WTC11 (cell line): Measurements from ENCODE around the gene CGB5. TPM values are rescaled to one million over a fixed set of nuclear protein-coding genes. Genes with fewer than 3 reads are reported as not detected.
"Not testable (repeated sequence)": the region's sequence is repeated elsewhere in the genome, so short reads cannot be mapped to it uniquely, and the experiment has no call there.

ENCODE experiments used
- ATAC-seq: fragments of 200-7000 bp; cut with Tn5 transposase; 2 replicates; pipeline ENCODE4 v1.10.0; 2021; ENCODE audit warnings: mild to moderate bottlenecking, moderate library complexity
- CTCF ChIA-PET: fragments of 300-600 bp; sonication (Branson Sonifier 250); formaldehyde crosslinking; loops from one replicate; lab custom pipeline; 2021; ENCODE audit warnings: antibody characterized with exemption; lab: Charles Lee
- POLR2A ChIA-PET: fragments of 350-600 bp; sonication (Branson Sonifier 250); formaldehyde crosslinking; loops from one replicate; lab custom pipeline; 2021; ENCODE audit warnings: antibody characterized with exemption; lab: Charles Lee
- DNase-seq: peaks from one replicate; pipeline ENCODE4 v3.0.0; 2021; ENCODE audit warnings: low spot score
- H3K27ac Mint-ChIP-seq: 2 replicates; pipeline ENCODE4 v1.8.0; 2021; ENCODE audit warnings: mixed read lengths
- H3K27me3 Mint-ChIP-seq: 2 replicates; pipeline ENCODE4 v1.8.0; 2021; ENCODE audit warnings: low read depth, mild to moderate bottlenecking, moderate library complexity, mixed read lengths
- H3K36me3 Mint-ChIP-seq: 2 replicates; pipeline ENCODE4 v1.8.0; 2021; ENCODE audit warnings: mixed read lengths
- H3K4me1 Mint-ChIP-seq: 2 replicates; pipeline ENCODE4 v1.8.0; 2022; ENCODE audit warnings: mixed read lengths
- H3K4me3 Mint-ChIP-seq: 2 replicates; pipeline ENCODE4 v1.8.0; 2021; ENCODE audit warnings: mild to moderate bottlenecking, moderate library complexity, mixed read lengths
- H3K9me3 Mint-ChIP-seq: 2 replicates; pipeline ENCODE4 v1.8.0; 2021; ENCODE audit warnings: mixed read lengths
- HMGA2 ChIP-seq: fragments of 250-450 bp; sonication (Bioruptor Pico); IDR thresholded peaks from 2 replicates; pipeline ENCODE4 v1.4.0; 2021; ENCODE audit warnings: mild to moderate bottlenecking, moderate library complexity
- NFATC4 ChIP-seq: fragments of 250-450 bp; sonication (Bioruptor Pico); IDR thresholded peaks from 2 replicates; pipeline ENCODE4 v1.9.0; 2021; ENCODE audit warnings: mild to moderate bottlenecking
- NR1H2 ChIP-seq: sonication (generic); formaldehyde crosslinking; IDR thresholded peaks from 2 replicates; pipeline ENCODE4 v1.9.0; 2021; ENCODE audit warnings: mild to moderate bottlenecking, moderate library complexity, missing genetic modification reagents
- PRRX2 ChIP-seq: fragments of 250-450 bp; sonication (Bioruptor Pico); IDR thresholded peaks from 2 replicates; pipeline ENCODE4 v1.8.0; 2021; ENCODE audit warnings: mild to moderate bottlenecking
- TP53 ChIP-seq: sonication (generic); formaldehyde crosslinking; IDR thresholded peaks from 2 replicates; pipeline ENCODE4 v1.8.1; 2023; ENCODE audit warnings: mild to moderate bottlenecking, missing genetic modification reagents
- ZNF232 ChIP-seq: sonication (generic); formaldehyde crosslinking; IDR thresholded peaks from 2 replicates; pipeline ENCODE4 v1.8.0; 2022; ENCODE audit warnings: mild to moderate bottlenecking, missing genetic modification reagents
- ZNF263 ChIP-seq: sonication (generic); formaldehyde crosslinking; IDR thresholded peaks from 2 replicates; pipeline ENCODE4 v1.8.1; 2022; ENCODE audit warnings: low read depth, mild to moderate bottlenecking, moderate library complexity, missing genetic modification reagents
- ZNF416 ChIP-seq: fragments of 250-450 bp; sonication (Bioruptor Pico); IDR thresholded peaks from 2 replicates; pipeline ENCODE4 v1.9.0; 2021; ENCODE audit warnings: mild to moderate bottlenecking, inconsistent platforms
- ZNF423 ChIP-seq: fragments of 250-450 bp; sonication (Bioruptor Pico); IDR thresholded peaks from 2 replicates; pipeline ENCODE4 v2.1.2; 2022; ENCODE audit warnings: mild to moderate bottlenecking, moderate library complexity
- total RNA-seq: library from RNA; stranded (reverse); gene quantifications from 3 replicates; pipeline ENCODE4 v1.2.3, GENCODE V29; 2021
- TF ChIP-seq, protein P1 (sequence below): sonication (generic); formaldehyde crosslinking; IDR thresholded peaks from 2 replicates; pipeline ENCODE4 v1.8.0; 2022; ENCODE audit warnings: mild to moderate bottlenecking, missing genetic modification reagents
- TF ChIP-seq, protein P2 (sequence below): sonication (generic); formaldehyde crosslinking; IDR thresholded peaks from 2 replicates; pipeline ENCODE4 v1.8.0; 2022; ENCODE audit warnings: mild to moderate bottlenecking, missing genetic modification reagents
- TF ChIP-seq, protein P3 (sequence below): sonication (generic); formaldehyde crosslinking; IDR thresholded peaks from 2 replicates; pipeline ENCODE4 v1.8.1; 2023; ENCODE audit warnings: mild to moderate bottlenecking, missing genetic modification reagents, moderate library complexity
- TF ChIP-seq, protein P4 (sequence below): sonication (generic); formaldehyde crosslinking; IDR thresholded peaks from 2 replicates; pipeline ENCODE4 v1.8.1; 2022; ENCODE audit warnings: low read depth, missing genetic modification reagents, borderline replicate concordance

CGB5 gene
- total RNA-seq, 1 experiment from 2014 or later: 0.35 TPM

DNA sequence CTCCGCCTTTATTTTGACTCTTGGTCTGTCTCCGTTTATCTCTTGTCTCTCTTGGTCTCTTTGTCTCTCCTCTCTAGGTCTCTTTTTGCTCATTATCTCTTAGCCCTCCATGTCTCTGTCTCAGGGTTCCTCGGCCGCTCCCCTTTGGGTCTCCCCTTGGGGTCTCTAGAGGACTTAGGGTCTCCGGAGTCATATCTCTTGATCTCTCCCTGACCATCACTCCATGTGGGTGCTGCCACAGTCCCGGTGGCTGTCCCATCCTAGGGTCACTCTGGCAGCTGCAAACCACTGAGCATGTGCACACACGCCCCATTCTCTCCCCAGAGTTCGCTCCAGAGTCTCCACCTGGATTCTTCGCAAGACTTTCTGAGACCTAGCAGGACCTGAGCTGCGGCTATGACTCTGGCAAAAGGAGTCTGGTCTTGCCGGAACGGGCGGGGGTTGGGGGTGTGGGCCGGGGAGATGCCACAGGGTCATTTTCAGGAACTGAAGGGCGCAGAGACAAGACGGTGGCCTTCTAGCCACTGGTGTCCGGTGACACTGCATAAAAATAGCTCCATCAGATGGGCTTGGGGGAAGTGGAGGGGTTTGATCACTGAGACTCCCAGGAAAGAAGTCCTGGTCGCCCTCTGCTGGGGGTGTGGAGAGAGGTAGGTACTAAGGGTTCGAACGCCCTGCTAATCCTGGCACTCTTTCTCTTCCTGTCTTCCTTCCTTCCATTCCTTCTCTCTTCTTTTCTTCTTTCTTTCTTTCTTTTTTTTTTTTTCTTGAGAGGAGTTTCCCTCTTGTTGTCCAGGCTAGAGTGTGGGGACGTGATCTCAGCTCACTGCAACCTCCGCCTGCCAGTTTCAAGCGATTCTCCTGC lies 30.1 kb downstream of the CGB5 start:
- ChIA-PET CTCF (interaction anchor here (0.6 to 2.8 kb wide), 28 partner anchors 9 to 152 kb away, joined by 3 to 38 read pairs (median 6); partner anchors contain the start of genes CGB2, CGB7, GYS1 and LHB), POLR2A (no interaction called here)
- Mint-ChIP-seq H3K36me3 (no peaks in the 10 kb centered on the region), H3K27ac (no peak overlapping the region), H3K4me3 (peak overlapping the region; percentile 68)
- no peak for TF ChIP-seq NFATC4 (CRISPR knock-in tag)
- TF ChIP-seq, all 79 proteins: peak for 0
- peaks cover 78% of the 10 kb centered on the region for H3K27me3 Mint-ChIP-seq
- peaks cover 8% of the 10 kb centered on the region; the same call in 1 of the 2 replicates for H3K4me1 Mint-ChIP-seq
- peaks cover 8% of the 10 kb centered on the region for H3K9me3 Mint-ChIP-seq
- ATAC-seq (peak; percentile 23; the same call in 1 of the 2 replicates), DNase-seq (peak; percentile 68)

DNA sequence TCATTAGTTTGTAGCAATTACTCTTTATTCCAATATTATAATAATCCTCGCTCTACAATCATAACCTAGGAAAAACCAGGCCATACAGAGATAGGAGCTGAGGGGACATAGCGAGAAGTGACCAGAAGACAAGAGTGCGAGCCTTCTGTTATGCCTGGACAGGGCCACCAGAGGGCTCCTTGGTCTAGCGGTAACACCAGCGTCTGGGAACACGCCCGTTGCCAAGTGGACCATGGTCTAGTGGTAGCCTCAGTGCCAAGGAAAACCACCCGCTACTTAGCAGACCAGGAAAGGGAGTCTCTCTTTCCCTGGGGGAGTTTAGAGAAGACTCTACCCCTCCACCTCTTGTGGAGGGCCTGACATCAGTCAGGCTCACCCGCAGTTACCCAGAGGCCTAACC lies 31.2 kb downstream of the CGB5 start:
- peaks cover 74% of the 10 kb centered on the region for H3K27me3 Mint-ChIP-seq
- CTCF ChIA-PET: interaction anchor here (0.6 to 2.8 kb wide), 16 partner anchors 9 to 150 kb away, joined by 3 to 38 read pairs (median 12); partner anchors contain the start of genes CGB2, CGB7, GYS1 and LHB

DNA sequence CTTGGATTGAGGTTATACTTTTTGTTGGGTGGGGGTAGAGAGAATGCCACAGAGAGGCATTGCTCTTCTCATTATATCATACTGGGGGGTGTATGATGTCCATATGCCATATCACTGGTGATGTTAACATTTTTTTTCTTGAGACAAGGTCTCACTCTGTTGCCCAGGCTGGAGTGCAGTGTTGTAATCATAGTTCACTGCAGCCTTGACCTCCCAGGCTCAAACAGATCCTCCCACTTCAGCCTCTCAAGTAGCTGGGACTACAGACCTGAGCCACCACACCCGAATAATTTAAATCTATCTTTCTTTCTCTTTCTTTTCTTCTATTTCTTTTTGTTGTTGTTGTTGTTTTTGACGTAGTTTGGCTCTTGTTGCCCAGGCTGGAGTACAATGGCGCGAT lies 36.7 kb downstream of the CGB5 start:
- Mint-ChIP-seq H3K27me3 (peaks cover 44% of the 10 kb centered on the region), H3K4me1 (peaks cover 4% of the 10 kb centered on the region), H3K9me3 (peaks cover 3% of the 10 kb centered on the region; the same call in 1 of the 2 replicates), H3K27ac (no peak overlapping the region), H3K4me3 (no peak overlapping the region), H3K36me3 (no peaks in the 10 kb centered on the region)
- POLR2A ChIA-PET: no interaction called here
- DNase-seq (no peak), ATAC-seq (no peak)
- CTCF ChIA-PET: interaction anchor here (1.3 kb wide), 1 partner anchor 130 kb away, joined by 3 read pairs; no protein-coding TSS in a partner anchor
- TF ChIP-seq NR1H2 (CRISPR knock-in tag) (no peak), ZNF232 (CRISPR knock-in tag) (no peak), PRRX2 (CRISPR knock-in tag) (no peak), HMGA2 (CRISPR knock-in tag) (no peak)
- TF ChIP-seq, protein P1, sequence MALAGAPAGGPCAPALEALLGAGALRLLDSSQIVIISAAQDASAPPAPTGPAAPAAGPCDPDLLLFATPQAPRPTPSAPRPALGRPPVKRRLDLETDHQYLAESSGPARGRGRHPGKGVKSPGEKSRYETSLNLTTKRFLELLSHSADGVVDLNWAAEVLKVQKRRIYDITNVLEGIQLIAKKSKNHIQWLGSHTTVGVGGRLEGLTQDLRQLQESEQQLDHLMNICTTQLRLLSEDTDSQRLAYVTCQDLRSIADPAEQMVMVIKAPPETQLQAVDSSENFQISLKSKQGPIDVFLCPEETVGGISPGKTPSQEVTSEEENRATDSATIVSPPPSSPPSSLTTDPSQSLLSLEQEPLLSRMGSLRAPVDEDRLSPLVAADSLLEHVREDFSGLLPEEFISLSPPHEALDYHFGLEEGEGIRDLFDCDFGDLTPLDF: no peak

More for the DNA sequence above, 31.2 kb downstream of the CGB5 start:
- not testable (repeated sequence) for H3K36me3 Mint-ChIP-seq, H3K27ac Mint-ChIP-seq, ATAC-seq, H3K9me3 Mint-ChIP-seq, H3K4me1 Mint-ChIP-seq, H3K4me3 Mint-ChIP-seq
- POLR2A ChIA-PET: interaction anchor here (0.6 kb wide), 1 partner anchor 26 kb away, joined by 9 read pairs; no protein-coding TSS in a partner anchor
- peak; percentile 61 for DNase-seq

DNA sequence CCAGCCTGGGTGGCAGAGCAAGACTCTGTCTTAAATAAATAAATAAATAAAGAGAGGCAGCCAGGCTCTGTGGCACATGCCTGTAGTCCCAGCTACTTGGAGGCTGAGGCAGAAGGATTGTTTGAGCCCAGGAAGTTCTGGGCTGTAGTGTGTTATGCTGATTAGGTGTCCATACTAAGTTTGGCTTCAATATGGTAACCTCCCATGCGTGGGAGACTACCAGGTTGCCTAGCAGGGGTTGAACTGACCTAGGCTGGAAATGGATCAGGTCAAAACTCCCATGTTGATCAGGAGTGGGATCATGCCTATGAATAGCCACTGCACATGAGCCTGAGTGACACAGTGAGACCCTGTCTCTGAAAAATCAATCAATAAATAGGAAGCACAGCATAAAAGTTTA lies 37.6 kb downstream of the CGB5 start:
- POLR2A ChIA-PET: no interaction called here
- Mint-ChIP-seq H3K4me1 (peaks cover 9% of the 10 kb centered on the region), H3K27me3 (peaks cover 35% of the 10 kb centered on the region), H3K9me3 (peaks cover 3% of the 10 kb centered on the region; the same call in 1 of the 2 replicates)
- TF ChIP-seq, protein P2, sequence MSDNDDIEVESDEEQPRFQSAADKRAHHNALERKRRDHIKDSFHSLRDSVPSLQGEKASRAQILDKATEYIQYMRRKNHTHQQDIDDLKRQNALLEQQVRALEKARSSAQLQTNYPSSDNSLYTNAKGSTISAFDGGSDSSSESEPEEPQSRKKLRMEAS: no peak
- TF ChIP-seq, protein P3, sequence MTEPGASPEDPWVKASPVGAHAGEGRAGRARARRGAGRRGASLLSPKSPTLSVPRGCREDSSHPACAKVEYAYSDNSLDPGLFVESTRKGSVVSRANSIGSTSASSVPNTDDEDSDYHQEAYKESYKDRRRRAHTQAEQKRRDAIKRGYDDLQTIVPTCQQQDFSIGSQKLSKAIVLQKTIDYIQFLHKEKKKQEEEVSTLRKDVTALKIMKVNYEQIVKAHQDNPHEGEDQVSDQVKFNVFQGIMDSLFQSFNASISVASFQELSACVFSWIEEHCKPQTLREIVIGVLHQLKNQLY (CRISPR knock-in tag): no peak
- TF ChIP-seq ZNF423 (CRISPR knock-in tag) (no peak), ZNF263 (CRISPR knock-in tag) (no peak), ZNF416 (CRISPR knock-in tag) (no peak), TP53 (no peak), PRRX2 (CRISPR knock-in tag) (no peak)
- TF ChIP-seq, protein P4, sequence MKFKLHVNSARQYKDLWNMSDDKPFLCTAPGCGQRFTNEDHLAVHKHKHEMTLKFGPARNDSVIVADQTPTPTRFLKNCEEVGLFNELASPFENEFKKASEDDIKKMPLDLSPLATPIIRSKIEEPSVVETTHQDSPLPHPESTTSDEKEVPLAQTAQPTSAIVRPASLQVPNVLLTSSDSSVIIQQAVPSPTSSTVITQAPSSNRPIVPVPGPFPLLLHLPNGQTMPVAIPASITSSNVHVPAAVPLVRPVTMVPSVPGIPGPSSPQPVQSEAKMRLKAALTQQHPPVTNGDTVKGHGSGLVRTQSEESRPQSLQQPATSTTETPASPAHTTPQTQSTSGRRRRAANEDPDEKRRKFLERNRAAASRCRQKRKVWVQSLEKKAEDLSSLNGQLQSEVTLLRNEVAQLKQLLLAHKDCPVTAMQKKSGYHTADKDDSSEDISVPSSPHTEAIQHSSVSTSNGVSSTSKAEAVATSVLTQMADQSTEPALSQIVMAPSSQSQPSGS (CRISPR knock-in tag): no peak
- TF ChIP-seq, all 79 proteins: peak for 0
- ATAC-seq (no peak), DNase-seq (no peak)
- CTCF ChIA-PET: interaction anchor here (1.3 kb wide), 1 partner anchor 129 kb away, joined by 3 read pairs; no protein-coding TSS in a partner anchor
- Mint-ChIP-seq H3K27ac (no peak overlapping the region), H3K36me3 (0 out of 2 replicates have a peak, but pooled peaks cover 1% of the 10 kb centered on the region), H3K4me3 (no peak overlapping the region)
